ENCODE data around the gene SMCO4.

The SMCO4 gene

DNA sequence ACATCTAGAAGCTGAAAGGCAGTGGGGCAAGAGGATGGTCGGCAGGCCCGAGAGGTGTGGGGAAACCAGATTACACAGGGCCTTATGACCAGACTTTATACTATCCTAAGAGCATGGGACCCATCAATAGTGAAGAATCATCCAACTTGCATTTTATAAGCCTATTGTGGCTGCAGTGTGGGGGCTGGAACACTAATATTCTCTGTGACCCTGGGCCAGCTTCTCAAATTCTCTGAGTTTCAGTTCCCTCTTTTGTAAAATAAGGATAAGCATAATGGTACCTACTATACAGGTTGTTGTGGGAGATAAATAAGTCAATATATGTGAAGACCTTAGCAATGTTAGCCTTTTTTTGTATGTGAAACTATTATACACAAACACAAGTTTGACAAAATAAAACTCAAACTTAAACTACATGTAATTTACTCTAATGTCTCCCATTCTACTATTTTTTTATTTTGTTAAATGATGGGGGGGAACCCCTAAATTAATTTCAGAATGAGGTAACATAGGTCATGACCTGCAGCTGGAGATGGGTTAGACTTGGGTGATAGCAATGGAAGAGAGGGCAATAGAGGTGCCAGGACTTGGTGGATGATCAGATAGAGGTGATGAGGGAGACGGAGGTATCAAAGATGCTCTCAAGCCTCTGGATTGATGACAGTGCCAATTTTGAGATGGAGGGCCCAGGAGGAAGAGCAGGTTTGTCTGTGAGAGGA lies 30.1 kb downstream of the SMCO4 start:
- FAIRE-seq = no peak
- TF ChIP-seq POLR2A (IDR thresholded peaks at IDR 0.05; ENCODE audit: low read depth, low read length) (no peak), POLR2AphosphoS5 (IDR thresholded peaks at IDR 0.05; ENCODE audit: low read depth, low read length) (no peak), TAF1 (IDR thresholded peaks at IDR 0.05; ENCODE audit: borderline replicate concordance, low read depth, low read length) (no peak)
- no peak for DNase-seq (ENCODE audit: insufficient read length)

DNA sequence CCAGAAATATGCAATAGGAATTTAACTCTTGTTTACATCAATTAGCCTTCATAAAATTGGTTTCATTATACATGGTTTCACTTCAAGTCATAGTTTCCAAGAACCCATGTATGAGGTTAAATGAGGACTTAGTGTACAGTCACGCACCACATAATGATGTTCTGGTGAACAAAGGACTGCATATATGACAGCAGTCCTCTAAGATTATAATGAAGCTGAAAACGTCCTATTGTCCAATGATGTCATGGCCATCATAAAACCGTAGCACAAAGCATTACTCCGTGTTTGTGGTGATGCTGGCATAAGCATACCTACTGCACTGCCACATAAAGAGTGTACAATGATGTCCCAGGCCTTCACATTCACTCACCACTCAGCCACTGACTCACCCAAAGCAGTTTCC lies 31.1 kb downstream of the SMCO4 start:
- FAIRE-seq (no peak), DNase-seq (ENCODE audit: insufficient read length) (no peak)
- TF ChIP-seq TAF1 (IDR thresholded peaks at IDR 0.05; ENCODE audit: borderline replicate concordance, low read depth, low read length) (no peak), POLR2A (IDR thresholded peaks at IDR 0.05; ENCODE audit: low read depth, low read length) (no peak), POLR2AphosphoS5 (IDR thresholded peaks at IDR 0.05; ENCODE audit: low read depth, low read length) (no peak)

DNA sequence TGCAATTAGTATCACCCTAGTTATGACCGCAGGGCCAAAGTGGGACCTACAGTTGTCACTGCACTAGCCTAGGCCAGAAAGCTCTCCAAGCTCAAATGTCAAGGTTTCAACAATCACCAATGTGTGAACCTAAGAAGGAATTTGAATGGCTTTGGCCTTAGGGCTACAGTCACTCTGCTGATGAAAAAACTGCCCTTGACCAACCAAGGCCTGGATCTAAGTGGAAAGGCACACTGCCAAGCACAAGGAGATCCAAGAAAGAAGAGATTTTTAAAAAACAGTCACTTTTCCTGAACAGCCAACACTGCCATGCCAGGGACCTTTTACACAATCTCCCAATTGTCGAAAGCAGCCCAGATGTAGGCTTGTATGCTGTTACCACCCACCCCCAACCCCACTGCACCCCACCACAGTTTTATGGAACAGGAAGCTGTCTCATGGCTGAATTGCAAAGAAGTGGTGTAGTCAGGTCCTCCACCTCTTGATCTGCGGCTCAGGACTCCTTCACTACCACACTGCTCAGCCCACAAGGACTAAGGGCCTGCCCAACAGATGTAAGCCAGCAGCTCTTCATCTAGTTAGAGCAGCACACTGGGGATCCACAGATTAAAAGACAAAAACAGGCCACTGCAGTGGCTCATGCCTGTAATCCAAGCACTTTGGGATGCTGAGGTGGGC lies 32.9 kb downstream of the SMCO4 start:
- TF ChIP-seq POLR2A (IDR thresholded peaks at IDR 0.05; ENCODE audit: low read depth, low read length) (no peak), POLR2AphosphoS5 (IDR thresholded peaks at IDR 0.05; ENCODE audit: low read depth, low read length) (no peak), TAF1 (IDR thresholded peaks at IDR 0.05; ENCODE audit: borderline replicate concordance, low read depth, low read length) (no peak)
- FAIRE-seq (no peak), DNase-seq (ENCODE audit: insufficient read length) (no peak)

DNA sequence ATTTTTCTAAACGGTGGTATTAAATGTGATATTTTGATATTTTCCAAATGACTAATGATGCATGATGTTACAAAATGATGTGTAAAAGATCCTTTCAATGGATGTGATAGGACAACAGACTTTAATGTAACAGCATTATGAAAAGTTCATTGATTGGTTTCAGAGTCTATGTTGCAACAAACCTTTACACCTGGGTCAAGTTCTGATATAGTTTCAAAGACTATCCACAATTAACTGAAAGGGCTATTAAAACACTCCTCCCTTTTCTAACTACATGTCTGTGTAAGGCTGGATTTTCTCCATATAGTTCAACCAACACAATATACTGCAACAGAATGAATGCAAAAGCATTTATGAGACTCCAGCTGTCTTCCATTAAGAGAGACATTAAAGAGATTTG lies 35.7 kb downstream of the SMCO4 start:
- FAIRE-seq (no peak), DNase-seq (ENCODE audit: insufficient read length) (no peak)
- TF ChIP-seq POLR2A (IDR thresholded peaks at IDR 0.05; ENCODE audit: low read depth, low read length) (no peak), POLR2AphosphoS5 (IDR thresholded peaks at IDR 0.05; ENCODE audit: low read depth, low read length) (no peak), TAF1 (IDR thresholded peaks at IDR 0.05; ENCODE audit: borderline replicate concordance, low read depth, low read length) (no peak)

DNA sequence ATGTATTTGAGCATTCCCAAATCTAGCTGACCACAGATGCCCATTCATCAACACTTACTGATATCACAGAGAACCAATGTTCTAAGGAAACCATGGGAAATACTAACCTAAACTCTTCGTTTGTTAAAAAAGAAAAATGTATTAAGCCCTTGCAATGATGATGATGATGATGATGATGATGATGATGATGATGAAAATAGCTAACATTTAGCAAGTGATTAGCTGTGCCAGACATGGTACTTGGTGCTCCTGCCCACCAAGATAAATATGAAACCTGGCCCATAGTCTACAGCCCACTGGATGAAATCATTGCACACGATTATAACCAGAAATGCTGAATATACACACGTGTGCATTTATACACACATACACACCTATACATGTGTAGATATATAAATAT lies 37.5 kb downstream of the SMCO4 start:
- DNase-seq (ENCODE audit: insufficient read length) = no peak
- TF ChIP-seq POLR2AphosphoS5 (IDR thresholded peaks at IDR 0.05; ENCODE audit: low read depth, low read length) = no peak
- FAIRE-seq = no peak

DNA sequence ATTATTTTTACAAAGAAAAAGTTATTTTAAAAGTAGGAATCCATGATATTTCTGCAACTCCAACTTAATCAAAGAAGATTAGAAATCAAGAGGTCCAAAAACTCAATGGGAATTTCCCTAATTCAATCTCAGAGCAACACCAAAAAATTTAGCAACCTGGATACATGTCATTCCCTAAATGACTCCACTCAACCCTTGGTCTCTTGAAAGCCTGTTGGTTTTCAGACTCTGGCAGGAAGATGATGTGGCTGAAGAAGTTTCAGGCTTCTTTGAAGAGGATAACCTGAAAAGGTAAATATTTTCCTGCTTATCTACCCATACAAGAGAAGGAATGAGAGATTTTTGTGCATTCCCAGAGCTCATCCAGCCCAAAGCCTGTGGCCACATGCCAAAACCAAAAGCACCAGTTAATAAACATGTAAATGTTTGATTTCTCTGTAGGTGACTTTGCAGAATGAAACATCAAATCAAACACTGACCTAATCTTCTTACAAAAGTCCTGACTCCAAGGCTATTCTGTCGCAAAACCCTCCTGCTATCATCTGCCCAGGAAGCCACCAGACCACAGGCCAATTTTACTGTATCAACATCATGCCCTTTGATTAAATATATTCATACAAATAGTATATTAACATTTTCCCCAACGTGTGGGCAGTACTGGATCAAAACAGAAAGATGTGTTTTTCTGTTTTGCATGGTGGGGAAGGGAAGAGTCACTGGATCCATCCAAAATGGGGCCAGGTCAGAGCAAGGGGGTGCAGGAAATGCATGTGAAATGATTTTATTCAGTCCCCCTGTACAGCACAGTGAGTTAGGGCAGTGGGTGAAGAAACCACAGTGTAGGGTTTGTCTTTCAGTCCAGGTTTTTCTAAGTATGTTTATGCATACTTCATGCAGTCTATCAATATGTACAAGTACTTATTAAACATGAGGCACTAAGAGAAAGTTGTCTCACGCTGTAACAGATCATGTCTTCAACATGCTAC lies 38.8 kb downstream of the SMCO4 start:
- DNase-seq (ENCODE audit: insufficient read length) (no peak), FAIRE-seq (no peak)
- TF ChIP-seq POLR2AphosphoS5 (IDR thresholded peaks at IDR 0.05; ENCODE audit: low read depth, low read length) (no peak), TAF1 (IDR thresholded peaks at IDR 0.05; ENCODE audit: borderline replicate concordance, low read depth, low read length) (no peak), POLR2A (IDR thresholded peaks at IDR 0.05; ENCODE audit: low read depth, low read length) (no peak)

DNA sequence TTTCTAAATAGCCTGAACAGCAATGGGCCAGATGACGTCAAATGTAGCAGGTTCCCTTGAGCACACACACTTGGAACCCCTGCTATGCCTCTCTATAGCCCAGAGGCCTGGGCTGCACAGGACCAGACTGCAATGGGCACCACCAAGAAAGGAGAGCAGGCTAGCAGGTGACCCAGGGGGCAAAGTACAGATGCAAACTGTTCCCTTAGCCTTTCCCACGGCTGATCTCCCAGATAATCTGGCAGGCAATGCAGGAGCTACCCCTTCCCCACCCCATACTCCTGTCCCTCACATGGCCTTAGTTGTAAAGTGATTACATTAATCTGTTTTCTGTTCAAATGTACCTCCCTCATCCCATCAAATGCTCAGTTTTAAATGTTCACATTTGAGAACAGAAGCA lies 41.3 kb downstream of the SMCO4 start:
- TF ChIP-seq POLR2A (IDR thresholded peaks at IDR 0.05; ENCODE audit: low read depth, low read length) = no peak
- FAIRE-seq (no peak), DNase-seq (ENCODE audit: insufficient read length) (no peak)

DNA sequence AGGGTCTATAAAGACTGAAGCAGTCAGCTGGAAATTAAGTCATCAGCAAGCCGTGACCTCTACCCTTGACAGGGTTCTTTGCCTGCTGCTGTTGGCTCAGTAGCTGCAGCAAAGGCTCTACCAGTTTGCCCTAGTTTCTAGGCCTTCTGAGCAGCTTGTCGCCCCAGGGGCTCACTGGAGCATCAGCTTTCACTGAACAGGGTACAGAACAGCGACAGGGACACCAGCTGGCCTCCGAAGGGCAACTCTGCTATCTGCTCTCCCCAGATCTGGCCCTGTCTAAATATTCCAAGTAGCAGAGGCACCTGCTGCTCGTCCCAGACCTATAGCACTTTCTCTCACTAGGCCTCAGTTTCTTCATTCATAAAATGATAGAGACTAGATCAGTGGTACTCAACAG lies 42.4 kb downstream of the SMCO4 start:
- TF ChIP-seq TAF1 (IDR thresholded peaks at IDR 0.05; ENCODE audit: borderline replicate concordance, low read depth, low read length) (no peak), POLR2AphosphoS5 (IDR thresholded peaks at IDR 0.05; ENCODE audit: low read depth, low read length) (no peak), POLR2A (IDR thresholded peaks at IDR 0.05; ENCODE audit: low read depth, low read length) (no peak)
- DNase-seq (ENCODE audit: insufficient read length) = no peak
- FAIRE-seq = no peak

DNA sequence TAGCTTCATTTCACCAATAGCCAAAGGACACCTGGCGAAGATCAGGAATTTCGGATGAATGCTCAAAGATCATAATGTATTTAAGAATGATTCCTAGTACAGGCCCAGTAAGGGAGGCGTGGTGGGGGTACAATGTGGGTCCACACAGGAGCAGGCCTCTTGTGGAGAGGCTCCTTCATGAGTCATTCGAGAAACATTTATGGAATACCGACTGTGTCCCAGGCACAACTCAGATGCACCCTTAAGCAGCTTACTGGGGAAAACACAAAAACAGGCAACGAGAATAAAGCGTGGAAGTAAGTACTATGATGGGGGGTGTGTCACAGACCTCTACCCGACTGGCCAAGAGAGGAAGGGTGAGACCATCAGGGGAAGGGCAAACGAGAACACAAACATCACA lies 44.5 kb downstream of the SMCO4 start:
- TF ChIP-seq POLR2AphosphoS5 (IDR thresholded peaks at IDR 0.05; ENCODE audit: low read depth, low read length) (no peak), TAF1 (IDR thresholded peaks at IDR 0.05; ENCODE audit: borderline replicate concordance, low read depth, low read length) (no peak), POLR2A (IDR thresholded peaks at IDR 0.05; ENCODE audit: low read depth, low read length) (no peak)
- no peak for DNase-seq (ENCODE audit: insufficient read length)
- FAIRE-seq = no peak

DNA sequence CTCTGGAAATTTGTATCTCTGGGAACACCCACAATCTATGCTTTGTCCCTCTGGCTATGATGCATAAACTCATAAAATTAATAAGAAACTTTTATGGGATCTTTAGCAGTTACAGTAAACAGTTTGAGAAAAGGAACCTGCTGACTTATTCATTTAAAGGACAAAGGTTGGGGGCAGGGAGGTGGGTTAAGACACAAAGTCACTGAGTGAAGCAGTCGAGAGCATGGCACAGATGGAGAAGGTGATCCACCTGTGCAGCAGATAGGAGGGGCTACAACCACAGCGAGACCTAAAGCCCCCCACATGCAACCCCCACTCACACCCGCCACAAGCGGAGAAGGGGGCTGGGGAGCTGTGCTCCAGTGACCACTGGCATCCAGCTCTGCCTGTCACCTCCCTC lies 45.0 kb downstream of the SMCO4 start:
- TF ChIP-seq TAF1 (IDR thresholded peaks at IDR 0.05; ENCODE audit: borderline replicate concordance, low read depth, low read length) (no peak), POLR2A (IDR thresholded peaks at IDR 0.05; ENCODE audit: low read depth, low read length) (no peak)
- no peak for FAIRE-seq
- no peak for DNase-seq (ENCODE audit: insufficient read length)

DNA sequence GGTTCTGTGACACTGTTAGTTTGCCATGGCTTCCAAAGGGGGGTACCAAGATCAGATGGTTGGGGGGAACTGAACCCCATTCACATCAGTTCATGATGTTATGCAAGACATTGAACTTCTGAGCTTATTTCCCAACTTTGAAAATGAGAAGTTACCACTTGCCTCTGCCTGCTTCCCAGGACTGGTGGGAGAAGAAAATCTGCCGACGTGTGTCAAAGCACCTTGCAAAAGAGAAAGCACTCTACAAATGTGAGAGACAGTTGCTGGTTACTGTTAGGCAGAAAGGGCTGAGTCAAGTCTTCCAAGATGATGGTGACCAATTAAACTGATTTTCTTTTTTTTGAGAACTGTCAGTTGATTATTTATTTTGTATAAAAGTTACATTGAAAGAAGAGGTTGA lies 45.6 kb downstream of the SMCO4 start:
- DNase-seq (ENCODE audit: insufficient read length) = no peak
- peak; percentile 30 for FAIRE-seq

More for the DNA sequence above, 45.6 kb downstream of the SMCO4 start:
- TF ChIP-seq TAF1 (IDR thresholded peaks at IDR 0.05; ENCODE audit: borderline replicate concordance, low read depth, low read length) (no peak), POLR2A (IDR thresholded peaks at IDR 0.05; ENCODE audit: low read depth, low read length) (no peak), POLR2AphosphoS5 (IDR thresholded peaks at IDR 0.05; ENCODE audit: low read depth, low read length) (no peak)
